ENCODE data around the gene CELF2. TPM values are rescaled to one million over a fixed set of nuclear protein-coding genes. Genes with fewer than 3 reads are reported as not detected.
A peak's percentile ranks its signal among the peaks of the same experiment; 100 is the strongest.

The CELF2 gene
- total RNA-seq, 1 donor from 2014 or later, result 11.0 TPM

DNA sequence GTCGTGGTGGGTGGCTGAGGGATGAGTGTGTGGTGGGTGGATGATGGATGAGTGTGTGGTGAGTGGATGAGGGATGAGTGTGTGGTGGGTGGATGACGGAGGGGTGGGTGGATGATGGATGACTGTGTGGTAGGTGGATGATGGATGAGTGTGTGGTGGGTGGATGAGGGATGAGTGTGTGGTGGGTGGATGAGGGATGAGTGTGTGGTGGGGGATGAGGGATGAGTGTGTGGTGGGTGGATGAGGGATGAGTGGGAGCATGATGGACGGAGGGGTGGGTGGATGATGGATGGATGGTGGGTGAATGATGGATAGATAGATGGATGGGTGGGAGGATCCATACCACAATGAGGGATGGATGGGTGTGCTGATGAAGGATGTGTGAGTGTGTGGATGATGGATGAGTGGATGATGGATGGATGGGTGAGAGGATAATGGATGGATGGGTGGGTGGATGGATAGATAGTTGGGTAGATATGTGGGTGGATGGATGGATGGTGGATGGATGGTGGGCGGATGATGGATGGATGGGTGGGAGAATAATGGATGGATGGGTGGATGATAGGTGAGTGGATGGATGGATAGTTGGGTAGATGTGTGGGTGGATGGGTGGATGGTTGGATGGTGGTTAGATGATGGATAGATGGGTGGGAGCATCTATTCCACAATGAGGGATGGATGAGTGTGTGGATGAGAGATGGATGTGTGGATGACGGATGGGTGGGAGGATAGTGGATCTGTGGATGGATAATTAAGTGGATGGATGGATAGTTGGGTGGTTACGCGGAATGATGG lies 266.8 kb downstream of the CELF2 start:
- TF ChIP-seq, protein P1, sequence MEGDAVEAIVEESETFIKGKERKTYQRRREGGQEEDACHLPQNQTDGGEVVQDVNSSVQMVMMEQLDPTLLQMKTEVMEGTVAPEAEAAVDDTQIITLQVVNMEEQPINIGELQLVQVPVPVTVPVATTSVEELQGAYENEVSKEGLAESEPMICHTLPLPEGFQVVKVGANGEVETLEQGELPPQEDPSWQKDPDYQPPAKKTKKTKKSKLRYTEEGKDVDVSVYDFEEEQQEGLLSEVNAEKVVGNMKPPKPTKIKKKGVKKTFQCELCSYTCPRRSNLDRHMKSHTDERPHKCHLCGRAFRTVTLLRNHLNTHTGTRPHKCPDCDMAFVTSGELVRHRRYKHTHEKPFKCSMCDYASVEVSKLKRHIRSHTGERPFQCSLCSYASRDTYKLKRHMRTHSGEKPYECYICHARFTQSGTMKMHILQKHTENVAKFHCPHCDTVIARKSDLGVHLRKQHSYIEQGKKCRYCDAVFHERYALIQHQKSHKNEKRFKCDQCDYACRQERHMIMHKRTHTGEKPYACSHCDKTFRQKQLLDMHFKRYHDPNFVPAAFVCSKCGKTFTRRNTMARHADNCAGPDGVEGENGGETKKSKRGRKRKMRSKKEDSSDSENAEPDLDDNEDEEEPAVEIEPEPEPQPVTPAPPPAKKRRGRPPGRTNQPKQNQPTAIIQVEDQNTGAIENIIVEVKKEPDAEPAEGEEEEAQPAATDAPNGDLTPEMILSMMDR (conservative IDR thresholded peaks at IDR 0.05; ENCODE audit: low read depth, low read length), result no peak
- DNase-seq (ENCODE audit: low read depth), result no peak
- H3K4me3 ChIP-seq (ENCODE audit: low read depth, low read length), result no peak overlapping the region

DNA sequence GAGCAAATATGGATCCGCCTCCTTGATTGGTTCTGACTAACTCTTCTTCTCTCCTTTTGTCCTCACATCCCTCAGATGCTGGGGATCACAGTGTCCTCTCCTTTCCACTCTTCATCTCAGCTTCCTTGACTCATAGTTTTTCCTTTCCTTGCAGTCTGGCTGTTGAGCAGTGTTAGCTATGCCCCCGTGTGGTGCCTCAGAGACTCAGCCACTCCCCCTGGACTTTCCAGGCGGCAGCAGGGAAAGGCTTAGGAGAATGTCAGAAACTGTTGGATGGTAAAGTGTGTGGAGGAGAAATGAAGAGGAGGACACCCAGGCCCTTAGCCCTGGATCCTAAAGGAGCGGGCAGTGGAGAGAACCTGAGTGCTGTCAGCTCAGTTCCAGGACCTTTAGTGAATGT lies 267.5 kb downstream of the CELF2 start:
- H3K4me3 ChIP-seq (ENCODE audit: low read depth, low read length), result no peak overlapping the region
- no peak for DNase-seq (ENCODE audit: low read depth)
- TF ChIP-seq, protein P1 (conservative IDR thresholded peaks at IDR 0.05; ENCODE audit: low read depth, low read length), result peak; percentile 27

DNA sequence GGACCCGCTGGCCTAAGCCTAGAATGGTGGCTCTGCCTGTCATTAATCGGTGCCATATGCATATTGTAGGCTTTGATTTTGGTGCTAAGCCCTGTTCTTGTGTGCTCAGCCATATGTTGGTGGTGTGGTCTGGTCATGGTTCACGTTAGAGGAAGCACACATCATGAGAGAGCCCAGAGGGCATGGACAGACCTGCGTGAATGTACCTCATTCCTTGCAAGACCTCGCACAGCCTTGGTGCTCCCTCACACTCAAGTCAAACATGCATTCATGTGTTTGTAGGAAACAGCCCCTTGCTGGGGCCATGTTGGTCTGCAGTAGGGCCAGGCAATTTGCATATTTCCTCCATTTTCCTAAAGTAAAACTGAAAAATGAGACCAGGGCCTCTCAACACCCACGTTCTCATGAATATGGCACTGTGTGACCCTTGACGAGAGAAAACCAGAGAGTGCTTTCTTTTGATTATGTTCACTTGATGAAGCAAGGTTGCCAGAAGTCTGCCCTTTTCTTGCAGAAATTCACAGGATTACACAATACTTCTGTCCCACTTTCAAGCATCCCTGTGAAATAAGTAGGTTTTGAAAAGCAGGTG lies 268.7 kb downstream of the CELF2 start:
- H3K4me3 ChIP-seq (ENCODE audit: low read depth, low read length), result no peak overlapping the region
- no peak for DNase-seq (ENCODE audit: low read depth)
- TF ChIP-seq, protein P1 (conservative IDR thresholded peaks at IDR 0.05; ENCODE audit: low read depth, low read length), result no peak

DNA sequence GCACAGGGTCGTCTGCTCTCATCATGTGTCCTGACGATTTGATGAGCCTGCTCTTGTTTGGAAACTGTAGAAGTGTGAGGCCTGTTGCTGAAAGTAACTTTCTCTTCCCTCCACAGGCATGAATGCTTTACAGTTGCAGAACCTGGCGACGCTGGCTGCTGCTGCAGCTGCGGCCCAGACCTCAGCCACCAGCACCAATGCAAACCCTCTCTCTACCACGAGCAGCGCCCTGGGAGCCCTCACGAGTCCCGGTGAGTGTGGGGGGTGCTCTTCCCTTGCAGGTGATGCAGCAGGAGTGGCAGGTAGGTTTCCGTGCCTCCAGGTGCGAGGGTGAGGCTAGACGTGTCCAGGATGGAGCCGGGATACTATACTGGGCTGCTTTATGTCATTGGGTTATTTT lies 270.6 kb downstream of the CELF2 start:
- no peak for DNase-seq (ENCODE audit: low read depth)
- H3K4me3 ChIP-seq (ENCODE audit: low read depth, low read length), result no peak overlapping the region
- TF ChIP-seq, protein P1 (conservative IDR thresholded peaks at IDR 0.05; ENCODE audit: low read depth, low read length), result no peak

DNA sequence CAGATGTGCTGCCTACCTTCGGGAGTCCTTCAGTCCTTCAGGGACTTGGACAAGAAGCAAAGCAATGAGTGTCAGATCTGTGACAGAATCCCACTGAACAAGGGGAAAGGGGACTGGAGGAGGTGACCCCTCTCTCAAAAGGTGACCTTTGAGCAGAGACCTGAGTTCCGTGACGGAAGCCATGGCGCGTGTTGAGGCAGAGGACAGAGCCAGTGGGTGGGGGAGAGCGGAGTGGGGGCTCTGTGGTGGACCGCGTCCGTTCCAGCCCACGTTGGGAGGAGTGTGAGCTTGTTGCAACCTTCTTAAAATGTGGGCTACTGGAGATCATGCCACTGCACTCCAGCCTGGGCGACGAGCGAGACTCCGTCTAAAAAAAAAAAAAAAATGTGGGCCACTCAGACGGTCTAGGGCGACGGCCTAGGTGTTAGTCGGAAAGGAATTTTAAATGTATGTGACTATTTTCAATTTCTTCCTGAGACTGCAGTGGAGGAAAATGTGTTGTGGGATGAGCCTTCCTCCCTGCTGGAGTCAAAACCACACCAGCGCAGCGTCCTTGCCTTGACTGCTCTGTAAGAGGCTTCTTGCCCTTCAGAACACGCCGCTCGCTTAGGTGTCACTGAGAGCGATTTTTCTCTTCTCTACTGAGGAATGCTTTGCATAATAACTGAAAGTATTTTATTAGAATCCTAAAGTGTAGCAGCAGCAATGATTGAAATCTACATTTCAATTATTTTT lies 272.7 kb downstream of the CELF2 start:
- TF ChIP-seq, protein P1 (conservative IDR thresholded peaks at IDR 0.05; ENCODE audit: low read depth, low read length), result no peak
- no peak for DNase-seq (ENCODE audit: low read depth)
- H3K4me3 ChIP-seq (ENCODE audit: low read depth, low read length), result no peak overlapping the region

DNA sequence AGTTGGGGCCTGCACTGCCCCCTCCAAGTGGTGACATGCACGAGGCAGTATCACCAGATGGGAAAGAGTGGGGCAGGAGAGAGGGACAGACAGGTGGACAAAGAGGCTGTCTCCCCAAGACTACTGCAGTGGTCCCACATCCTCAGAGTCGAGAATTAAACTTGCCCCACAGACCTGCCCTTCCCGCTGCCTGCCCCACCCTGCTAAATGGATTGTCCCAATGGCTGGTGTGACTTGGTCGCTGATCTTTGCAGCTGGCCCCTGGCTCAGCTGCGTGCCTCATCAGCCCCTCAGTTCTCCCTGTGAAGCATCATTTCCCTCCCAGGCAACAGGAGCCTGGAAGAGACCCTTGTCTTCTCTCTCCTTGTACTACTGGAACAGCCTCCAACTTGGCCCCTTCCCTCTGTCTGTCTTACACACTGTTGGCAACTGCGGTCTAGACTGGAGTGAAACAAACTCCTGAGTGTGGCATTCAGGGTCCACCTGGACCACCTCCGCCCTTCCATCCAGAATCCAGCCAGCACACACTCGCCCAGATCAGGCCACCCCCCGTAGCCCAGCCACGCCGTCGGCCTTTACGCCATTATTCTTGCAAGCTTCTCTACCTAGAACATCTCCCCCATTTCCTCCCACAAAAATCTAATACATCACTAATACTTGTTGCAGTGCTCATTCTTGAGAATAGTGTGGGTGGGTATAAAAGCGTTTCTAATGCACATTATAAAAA lies 275.1 kb downstream of the CELF2 start:
- DNase-seq (ENCODE audit: low read depth), result no peak
- no peak overlapping the region for H3K4me3 ChIP-seq (ENCODE audit: low read depth, low read length)
- TF ChIP-seq, protein P1 (conservative IDR thresholded peaks at IDR 0.05; ENCODE audit: low read depth, low read length), result no peak

All from epithelial cell of proximal tubule (primary cell).